GM10847 (cell line): ENCODE measurements around the gene SUCLG1.

ENCODE experiments used
- POLR2A ChIP-seq: IDR thresholded peaks from 2 replicates; pipeline ENCODE4 v1.6.1; 2011; ENCODE audit not compliant: insufficient read length; ENCODE audit errors: extremely low read depth

The SUCLG1 gene

DNA sequence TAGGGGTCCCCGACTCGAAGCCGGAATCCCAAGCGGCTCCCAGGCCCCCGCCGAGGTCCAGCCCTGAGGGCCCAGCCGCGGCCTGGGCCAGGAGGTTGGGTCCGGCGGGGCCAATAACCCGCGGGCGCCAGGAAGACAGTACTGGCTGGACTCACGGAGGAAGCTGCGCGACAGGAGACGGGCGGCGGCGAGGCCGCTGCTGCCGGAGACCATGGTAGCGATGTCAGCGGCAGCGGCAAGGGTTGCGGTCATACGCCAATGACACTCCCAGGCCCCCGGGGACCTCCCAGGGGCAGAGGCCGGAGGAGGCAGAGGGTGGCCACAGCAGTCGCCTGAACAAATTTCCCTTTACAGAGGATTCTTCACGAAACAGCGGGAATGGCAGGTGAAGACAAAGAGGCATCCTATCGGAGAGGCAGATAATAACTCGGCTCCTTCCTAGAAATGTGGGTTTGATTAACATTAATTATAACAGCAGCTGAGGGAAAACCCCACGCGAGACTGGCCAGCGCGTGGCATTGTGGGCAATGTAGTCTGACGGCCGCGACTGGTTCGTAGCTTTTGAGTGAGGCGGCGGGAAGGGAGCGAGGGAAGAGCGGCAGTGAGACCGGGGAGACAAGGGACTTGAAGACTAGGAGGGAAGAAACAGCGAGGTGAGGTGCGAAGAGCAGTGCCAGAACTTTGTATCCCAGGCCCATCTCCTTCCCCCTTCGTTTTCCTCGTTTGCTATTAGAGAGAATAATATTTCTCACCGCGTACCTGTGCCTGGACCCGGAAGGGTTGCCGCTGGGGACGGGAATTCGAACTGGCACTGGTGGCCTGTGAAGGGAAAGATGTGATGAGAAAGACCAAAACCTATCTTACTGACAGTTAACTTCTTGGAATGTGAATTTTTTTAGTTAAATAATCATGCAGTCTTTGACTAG, at the start of gene SUCLG1:
Gene SUCLG1, minus strand, starts transcription at position 263 of the 926 bp plus-strand sequence. Its CDS starts 11 bp downstream, at position 252.
- peak; percentile 35 for TF ChIP-seq POLR2A

DNA sequence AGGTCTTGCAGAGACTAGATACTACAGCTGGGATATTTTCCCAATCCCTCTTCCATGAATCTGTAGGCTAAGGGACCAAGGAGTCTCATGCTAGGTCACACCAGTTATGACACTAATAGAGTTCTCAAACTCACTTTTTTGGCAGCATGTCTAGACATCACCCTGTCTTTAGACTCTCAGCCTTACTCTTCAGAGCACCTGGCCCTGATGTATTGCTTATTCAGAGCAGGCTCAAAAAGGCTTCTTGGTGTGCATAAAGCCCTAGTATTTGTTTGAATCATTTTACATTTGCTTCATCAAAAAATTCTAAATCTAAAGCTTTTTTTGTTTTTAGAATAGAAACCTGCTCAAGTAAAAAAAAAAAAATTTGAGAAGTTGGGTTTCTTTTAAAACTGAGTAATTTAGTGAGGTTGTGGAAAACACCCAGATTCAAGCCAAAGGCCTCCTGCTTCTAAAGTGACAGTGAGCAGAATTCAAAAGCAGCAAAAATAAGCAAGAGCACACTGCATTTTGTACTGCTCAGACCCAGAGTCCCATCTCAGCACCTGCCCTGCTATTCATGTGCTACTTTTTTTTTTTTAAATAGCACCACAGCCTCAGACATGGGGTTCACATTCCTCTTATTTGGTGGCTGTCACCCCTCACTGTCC, 39.2 kb upstream of the SUCLG1 start:
- TF ChIP-seq POLR2A = no peak

DNA sequence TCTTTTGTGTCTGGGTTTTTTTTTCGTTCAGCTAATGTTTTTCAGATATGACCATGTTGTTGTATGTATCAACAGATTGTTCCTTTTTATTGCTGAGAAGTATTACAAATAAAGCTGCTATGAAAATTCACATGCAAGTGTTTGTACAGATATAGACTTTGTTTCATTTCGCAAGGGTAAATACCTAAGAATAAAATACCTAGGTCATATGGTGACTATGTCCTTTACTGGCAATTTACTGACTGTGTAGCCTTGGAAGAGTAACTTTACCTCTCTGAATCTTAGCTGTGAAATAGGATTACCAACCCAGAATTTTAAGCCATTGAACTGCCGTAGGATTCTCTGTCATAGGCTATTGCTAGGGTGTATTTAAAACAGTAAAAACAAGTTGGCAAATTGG, 38.2 kb upstream of the SUCLG1 start:
- TF ChIP-seq POLR2A = no peak

DNA sequence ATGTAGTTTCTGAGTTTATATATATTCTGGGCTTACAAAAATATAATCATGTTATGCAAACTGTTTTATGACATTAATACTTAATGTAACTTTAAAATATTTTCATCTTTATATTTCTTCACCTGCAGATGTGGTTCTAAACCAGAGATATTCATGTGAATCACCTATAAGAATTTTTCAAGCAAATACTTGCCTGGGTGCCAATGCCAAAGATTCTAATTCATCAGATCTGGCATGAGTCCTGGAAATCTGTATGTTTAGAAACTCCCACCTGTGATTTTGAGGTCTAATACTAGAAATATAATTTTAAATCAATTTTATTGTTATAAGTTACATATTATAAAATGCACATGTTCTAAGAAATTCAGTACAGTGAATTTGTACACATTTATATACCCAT, 37.3 kb upstream of the SUCLG1 start:
- TF ChIP-seq POLR2A = no peak

DNA sequence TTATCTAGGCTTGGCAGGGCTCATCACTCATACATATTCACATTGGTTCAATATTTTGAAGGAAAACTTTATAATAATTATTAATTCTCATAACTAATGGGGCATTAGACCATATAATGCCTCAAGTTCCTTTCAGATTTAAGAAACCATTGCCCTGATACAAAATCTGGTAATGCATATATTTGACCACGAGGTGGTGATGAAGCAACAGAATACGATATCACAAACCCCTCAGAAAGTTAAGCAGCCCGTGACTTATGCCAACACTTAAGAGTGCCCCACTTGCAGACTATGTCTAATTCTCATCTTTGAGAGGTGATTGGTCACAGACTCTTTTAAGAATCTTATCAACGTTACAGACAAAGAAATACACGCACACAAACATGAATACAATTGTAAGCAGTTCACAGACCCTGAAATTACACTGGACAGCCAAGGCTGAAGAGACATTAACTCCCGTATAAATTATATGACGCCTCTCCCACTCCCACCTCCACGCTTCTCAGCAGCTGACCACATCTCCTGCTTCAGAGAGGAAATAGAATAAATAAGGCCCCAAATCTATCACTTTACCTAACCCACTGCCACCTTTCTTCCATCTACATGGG, 36.6 kb upstream of the SUCLG1 start:
- no peak for TF ChIP-seq POLR2A

DNA sequence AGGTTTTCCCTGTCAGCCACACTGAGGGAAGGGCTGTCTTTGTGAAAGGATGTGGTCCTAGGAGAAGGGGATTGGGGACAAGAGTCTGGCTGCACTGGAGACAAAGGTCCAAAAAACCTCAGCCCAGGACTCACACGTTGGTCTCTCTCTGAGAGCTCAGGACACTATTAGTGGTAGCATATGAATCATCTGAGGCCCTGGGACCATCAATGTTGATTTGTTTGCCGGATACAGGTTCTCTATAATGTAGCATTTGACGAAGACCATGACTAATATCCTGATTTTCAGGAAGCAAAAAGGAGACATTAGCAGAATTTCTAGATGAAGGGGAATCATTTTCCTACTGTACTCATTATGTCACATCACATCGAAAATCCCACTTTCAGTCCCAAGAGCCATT, 35.0 kb upstream of the SUCLG1 start:
- TF ChIP-seq POLR2A = no peak

DNA sequence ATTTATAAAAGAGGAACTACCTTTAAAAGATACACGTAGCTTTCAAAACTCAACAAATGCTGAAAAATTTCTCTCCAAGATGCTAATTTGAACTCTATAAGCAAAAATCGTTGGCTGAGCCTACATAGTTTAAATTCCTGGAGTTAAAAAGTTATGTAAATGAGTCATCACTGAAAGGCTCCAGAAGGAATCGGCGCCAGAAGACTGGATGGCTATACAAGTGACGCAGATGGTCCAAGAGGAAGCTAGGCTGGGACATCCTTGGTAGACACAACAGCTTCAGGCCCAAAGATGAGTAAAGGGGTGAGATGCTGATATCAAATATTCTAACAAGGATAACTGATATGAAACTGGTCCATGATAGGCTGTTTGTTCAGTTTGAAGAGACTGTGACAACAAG, 34.4 kb upstream of the SUCLG1 start:
- TF ChIP-seq POLR2A = no peak

DNA sequence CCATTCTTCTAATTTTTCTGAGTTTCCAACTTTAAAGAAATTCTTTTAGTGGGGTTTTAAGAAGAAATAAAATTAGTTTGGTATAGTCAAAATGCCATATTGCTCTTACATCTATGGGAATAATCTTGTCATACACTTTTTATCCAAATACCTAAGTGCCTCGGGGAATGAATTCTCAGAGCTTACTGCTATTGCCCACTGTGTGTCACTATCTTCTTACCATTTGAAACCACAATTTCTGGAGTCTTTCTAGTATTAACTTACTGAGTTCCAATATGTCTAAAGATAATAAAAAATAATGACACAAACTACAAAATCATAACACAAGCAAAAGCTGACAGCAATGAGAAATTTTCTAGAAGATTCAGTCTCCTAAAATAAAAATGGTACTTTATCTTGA, 33.5 kb upstream of the SUCLG1 start:
- TF ChIP-seq POLR2A = no peak

DNA sequence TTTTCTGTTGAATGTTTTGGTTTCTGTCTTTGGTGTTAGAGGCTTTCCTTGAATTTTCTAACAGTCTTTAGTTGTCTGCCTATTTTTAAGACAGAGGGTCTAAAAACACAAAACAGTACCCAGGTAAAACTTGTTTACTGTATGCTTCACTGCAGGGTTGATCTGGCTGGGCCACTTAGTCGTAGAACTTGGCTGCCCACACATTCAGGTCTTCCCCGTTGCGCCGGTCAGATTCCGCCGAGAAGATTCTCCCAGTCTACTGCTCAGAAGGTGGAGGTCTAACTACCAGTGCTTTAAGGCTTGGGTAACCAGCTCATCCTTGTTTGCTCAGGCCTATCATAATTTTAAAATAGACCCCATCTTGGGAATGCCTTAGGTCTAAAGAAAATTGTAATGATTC, 32.7 kb upstream of the SUCLG1 start:
- no peak for TF ChIP-seq POLR2A

DNA sequence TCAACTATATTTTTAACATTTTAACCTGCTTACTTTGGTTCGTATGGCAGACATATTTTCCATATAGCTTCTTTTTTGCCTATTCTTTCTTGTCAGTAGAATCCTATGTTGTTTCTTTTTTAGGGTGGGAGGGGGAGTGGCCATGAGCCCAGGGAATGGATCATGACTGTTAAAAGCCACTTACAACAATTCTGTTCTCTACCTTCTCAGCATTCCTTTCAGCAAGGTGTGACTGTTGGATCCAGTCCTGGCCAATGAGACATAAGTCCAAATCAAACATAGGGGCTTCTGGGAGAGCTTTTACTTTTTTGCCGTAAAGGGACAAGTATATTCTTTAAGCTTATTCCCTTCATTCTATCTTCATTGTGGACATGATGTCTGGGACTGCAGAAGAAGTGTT, 32.2 kb upstream of the SUCLG1 start:
- TF ChIP-seq POLR2A = no peak

DNA sequence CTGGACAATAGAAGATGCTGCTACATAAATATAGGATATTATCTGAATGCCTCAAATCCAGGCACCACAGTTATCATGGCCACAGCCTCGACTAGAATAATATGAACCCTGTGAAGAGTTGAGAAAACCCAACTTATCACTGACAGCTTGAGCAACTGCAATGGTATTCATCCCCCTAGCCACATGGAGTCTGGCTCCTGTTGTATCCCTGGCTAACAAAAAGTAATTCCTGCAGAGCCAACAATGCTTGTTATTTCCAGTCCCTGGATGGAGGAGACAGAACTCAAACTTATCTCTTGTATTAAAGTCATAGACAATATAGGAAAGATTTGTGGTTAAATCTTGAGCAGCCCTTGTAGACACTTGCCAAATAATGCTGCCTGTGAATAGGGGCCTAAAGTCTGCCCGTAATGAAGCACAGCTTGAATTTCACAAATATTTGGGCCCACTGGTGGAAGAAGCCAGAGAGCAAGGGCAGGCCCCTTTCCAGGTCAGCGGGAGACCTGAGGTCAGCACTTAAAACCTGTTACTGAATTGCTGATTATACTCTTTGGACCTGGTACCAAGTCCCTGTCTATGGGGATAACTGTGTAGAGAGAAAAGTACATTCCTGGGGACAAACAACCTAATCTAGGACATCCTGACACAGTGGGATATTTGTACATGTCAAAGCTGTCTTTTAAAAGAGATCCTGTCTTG, 28.4 kb upstream of the SUCLG1 start:
- no peak for TF ChIP-seq POLR2A

DNA sequence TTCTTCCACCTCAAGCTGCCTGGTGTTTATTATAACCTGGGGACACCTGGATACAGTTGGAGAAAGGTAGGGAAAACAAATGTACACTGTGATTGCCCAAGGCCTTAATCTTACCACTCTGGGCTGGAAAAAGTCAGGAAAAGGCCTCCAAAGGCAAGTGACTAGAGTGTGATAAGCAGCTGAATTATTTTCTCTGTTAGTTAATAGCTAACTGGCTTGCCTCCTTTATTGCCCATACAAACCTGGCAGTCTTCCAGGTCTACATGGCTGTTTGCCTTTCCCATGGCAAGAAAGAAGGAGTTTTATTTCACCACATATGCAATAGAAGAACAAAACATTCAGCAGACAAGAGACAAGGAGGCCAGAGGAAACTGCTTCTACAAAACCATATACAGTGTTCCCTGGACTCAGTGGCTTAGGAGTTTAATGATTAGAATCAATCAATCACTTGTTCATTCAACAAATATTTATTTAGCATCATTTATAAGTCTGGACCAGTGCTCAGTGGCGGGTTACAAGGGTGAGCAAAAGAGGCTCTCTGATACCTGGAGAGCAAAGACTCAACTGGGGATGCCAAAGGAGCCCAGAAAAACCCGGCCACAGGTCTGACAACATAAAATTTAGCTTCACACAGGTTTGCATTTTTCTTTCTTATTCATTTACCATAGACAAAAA, 27.5 kb upstream of the SUCLG1 start:
- TF ChIP-seq POLR2A = no peak

DNA sequence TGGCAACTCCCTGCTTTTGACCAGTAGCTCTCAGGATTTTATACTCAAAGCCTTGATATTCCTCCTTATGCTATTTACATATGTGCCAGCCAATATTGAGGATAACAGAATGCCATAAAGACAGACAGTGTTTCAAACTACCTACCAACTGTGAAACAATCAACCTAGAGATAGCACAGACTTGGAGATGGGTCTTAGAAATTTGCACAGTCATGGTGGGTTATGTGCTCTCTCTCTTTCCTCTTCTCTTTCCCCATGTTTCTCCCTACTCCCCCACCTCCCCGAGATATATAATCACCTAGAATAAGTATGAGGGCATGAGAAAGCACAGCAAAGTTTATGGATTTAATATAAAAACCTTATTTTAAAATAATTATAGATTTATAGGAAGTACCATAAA, 24.2 kb upstream of the SUCLG1 start:
- no peak for TF ChIP-seq POLR2A

DNA sequence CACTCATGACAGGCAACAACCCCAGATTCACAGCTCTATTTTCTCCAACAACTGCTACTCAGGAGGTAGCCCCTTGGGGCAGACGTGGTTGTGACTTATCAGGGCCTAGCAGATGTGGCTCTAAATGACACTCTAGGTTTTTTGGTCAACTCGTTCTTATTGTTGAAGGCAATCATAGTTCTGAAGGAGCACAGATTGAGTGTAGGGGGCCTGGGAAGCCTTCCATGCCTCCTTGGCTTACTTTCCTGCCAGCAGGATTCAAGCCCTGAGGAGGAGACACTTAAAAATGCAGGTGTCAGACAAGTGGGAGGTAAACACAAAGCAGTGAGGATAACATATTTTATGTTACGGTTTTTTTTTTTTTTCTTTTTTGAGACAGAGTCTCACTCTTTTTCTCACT, 23.5 kb upstream of the SUCLG1 start:
- TF ChIP-seq POLR2A = no peak

DNA sequence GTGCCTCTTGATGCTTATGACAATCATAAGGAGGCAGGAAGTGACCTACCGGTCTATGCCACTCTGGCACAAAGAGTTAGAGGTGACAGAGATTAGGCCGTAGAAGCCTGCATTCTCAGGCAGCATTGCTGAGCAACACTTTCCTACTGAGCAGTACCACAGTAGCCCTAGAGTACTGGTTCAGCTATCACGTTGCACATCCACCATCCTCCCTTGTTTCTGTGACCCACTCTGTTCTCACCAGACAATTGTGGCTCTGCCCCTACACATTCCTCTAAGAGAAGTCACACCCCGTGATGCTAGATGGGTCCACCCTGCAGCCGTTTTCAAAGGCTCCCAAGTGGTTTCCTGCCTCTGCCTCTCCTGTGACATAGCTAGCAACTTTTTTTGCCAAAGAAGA, 22.6 kb upstream of the SUCLG1 start:
- no peak for TF ChIP-seq POLR2A

DNA sequence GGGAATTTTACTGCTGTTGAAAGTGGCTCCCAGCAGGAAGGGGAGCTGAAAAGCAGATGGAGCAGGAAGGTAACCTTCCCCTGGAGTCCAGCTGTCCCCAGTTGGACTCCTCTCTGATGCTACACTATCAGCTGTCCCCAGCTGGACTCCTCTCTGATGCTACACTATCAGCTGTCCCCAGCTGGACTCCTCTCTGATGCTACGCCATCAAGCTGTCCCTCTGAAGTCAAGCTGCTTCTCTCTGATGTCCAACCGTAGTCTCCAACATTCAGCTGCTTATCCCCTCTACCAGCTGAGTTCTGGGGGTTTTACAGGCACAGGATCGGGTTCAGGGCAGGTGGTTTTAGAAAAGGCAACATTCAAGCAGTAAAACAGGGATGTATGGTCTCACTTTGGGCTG, 19.8 kb upstream of the SUCLG1 start:
- no peak for TF ChIP-seq POLR2A

DNA sequence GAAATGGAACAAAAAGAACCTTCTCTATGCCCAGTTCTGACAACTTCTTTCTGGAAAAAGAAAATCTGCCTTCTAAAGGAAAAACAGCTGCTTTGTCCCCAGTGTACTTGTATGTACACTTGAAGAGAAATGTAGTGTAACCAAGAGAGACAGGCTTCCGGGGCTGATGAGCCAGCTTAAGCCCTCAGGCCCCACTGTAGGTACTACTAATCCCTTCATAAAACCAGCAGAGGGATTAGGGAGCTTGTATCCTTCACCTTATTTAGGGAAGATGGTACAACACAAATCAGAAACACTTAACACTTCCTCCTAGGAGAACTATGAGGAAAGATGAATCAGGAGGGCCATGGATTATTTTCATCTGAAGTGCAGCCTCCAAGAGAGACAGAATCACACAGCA, 18.8 kb upstream of the SUCLG1 start:
- TF ChIP-seq POLR2A = no peak
